Measurements from ENCODE around the gene ARNT2.

Gene ARNT2

GRCh38 chr15:80518522-80518921 lies 114.3 kb downstream of the ARNT2 start:
- DNase-seq (ENCODE audit: low read depth): no peak

GRCh38 chr15:80523746-80524145 lies 119.6 kb downstream of the ARNT2 start:
- no peak for DNase-seq (ENCODE audit: low read depth)

GRCh38 chr15:80525853-80526252 lies 121.7 kb downstream of the ARNT2 start:
- DNase-seq (ENCODE audit: low read depth): no peak

- peak; percentile 91 for DNase-seq (ENCODE audit: low read depth)
These were observed 122.6 kb downstream of the ARNT2 start for GRCh38 chr15:80526556-80527340.

GRCh38 chr15:80527406-80527805 lies 123.2 kb downstream of the ARNT2 start:
- DNase-seq (ENCODE audit: low read depth): peak; percentile 71

- DNase-seq (ENCODE audit: low read depth): no peak
These were observed 123.8 kb downstream of the ARNT2 start for GRCh38 chr15:80527961-80528360.

GRCh38 chr15:80530737-80531365 lies 126.7 kb downstream of the ARNT2 start:
- peak; percentile 92 for DNase-seq (ENCODE audit: low read depth)

- no peak for DNase-seq (ENCODE audit: low read depth)
These were observed 127.2 kb downstream of the ARNT2 start for GRCh38 chr15:80531388-80531787.

- DNase-seq (ENCODE audit: low read depth): no peak
These were observed 127.6 kb downstream of the ARNT2 start for GRCh38 chr15:80531796-80532195.

GRCh38 chr15:80533790-80534333 lies 129.7 kb downstream of the ARNT2 start:
- no peak for DNase-seq (ENCODE audit: low read depth)

GRCh38 chr15:80536231-80536630 lies 132.0 kb downstream of the ARNT2 start:
- DNase-seq (ENCODE audit: low read depth): no peak

- DNase-seq (ENCODE audit: low read depth): no peak
These were observed 132.5 kb downstream of the ARNT2 start for GRCh38 chr15:80536716-80537115.

- no peak for DNase-seq (ENCODE audit: low read depth)
These were observed 140.9 kb downstream of the ARNT2 start for GRCh38 chr15:80545078-80545477.

GRCh38 chr15:80547264-80547663 lies 143.1 kb downstream of the ARNT2 start:
- no peak for DNase-seq (ENCODE audit: low read depth)

- peak; percentile 58 for DNase-seq (ENCODE audit: low read depth)
These were observed 145.0 kb downstream of the ARNT2 start for GRCh38 chr15:80549191-80549590.

- no peak for DNase-seq (ENCODE audit: low read depth)
These were observed 145.5 kb downstream of the ARNT2 start for GRCh38 chr15:80549654-80550053.

GRCh38 chr15:80550219-80550907 lies 146.2 kb downstream of the ARNT2 start:
- DNase-seq (ENCODE audit: low read depth): peak; percentile 83

GRCh38 chr15:80550908-80551260 lies 146.7 kb downstream of the ARNT2 start:
- DNase-seq (ENCODE audit: low read depth): no peak

- no peak for DNase-seq (ENCODE audit: low read depth)
These were observed 147.2 kb downstream of the ARNT2 start for GRCh38 chr15:80551348-80551747.

GRCh38 chr15:80554560-80554959 lies 150.4 kb downstream of the ARNT2 start:
- DNase-seq (ENCODE audit: low read depth): peak; percentile 43

- no peak for DNase-seq (ENCODE audit: low read depth)
These were observed 152.6 kb downstream of the ARNT2 start for GRCh38 chr15:80556694-80557367.

Measured in fibroblast of gingiva (primary cell).